ENCODE results near the gene HOXA10.

HOXA10 gene

DNA sequence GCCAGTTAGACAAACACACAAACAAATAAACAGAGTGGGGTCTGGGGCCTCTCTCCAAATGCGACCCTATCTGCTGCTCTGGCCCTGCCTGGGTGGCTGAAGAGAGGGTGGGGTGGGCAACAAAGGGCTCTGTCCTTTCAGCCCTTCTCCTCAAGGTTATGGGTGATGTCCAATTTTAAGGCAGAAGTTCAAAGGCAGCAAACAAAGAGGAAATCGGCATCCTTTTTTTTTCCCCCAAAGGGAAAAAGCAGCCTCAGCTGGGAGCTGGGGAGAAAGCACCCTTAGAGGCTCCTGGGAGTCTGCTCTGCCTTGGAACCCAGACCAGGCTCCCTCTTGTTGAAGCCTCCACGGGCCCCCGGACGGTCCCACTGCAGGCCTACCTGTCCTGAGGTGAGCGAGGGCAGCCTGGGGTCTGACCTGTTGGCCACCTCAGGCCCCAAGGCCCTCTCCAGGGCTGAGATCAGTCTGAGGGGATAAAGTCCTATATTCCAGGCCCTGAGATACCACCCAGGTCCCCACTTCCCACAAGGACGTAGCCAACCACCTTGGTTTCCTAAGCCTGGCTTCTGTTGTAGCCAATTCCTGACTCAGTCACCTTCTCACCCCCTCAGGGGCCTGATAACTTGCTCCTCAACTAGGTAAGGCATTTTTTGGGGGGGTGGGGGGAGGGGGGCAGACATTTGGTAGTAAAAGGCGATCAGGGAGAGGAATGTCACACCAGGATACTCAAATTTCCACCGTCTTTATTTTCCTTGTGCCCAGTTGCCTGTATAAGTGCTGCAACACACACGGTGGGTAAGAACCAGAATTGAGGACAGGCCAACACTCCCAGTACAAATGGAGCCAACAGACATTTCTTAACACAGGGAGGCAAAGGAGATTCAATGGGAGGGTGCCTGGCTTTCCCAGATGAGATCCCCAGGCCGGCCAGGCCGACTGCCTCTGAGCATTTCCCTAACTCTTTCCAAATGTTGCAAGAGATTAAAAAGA lies 6.6 kb upstream of the HOXA10 start:
- Histone ChIP-seq H3K4me3 (replicated peaks; ENCODE audit: insufficient read depth, low read length) (no peak overlapping the region), H3K27me3 (ENCODE audit: insufficient read depth, poor library complexity, severe bottlenecking) (peaks cover 42% of the 10 kb centered on the region), H3K27ac (replicated peaks) (no peak overlapping the region)
- no peak for DNase-seq (ENCODE audit: low read depth in 1 of 2, low spot score in 1 of 2)
- TF ChIP-seq, protein P1, sequence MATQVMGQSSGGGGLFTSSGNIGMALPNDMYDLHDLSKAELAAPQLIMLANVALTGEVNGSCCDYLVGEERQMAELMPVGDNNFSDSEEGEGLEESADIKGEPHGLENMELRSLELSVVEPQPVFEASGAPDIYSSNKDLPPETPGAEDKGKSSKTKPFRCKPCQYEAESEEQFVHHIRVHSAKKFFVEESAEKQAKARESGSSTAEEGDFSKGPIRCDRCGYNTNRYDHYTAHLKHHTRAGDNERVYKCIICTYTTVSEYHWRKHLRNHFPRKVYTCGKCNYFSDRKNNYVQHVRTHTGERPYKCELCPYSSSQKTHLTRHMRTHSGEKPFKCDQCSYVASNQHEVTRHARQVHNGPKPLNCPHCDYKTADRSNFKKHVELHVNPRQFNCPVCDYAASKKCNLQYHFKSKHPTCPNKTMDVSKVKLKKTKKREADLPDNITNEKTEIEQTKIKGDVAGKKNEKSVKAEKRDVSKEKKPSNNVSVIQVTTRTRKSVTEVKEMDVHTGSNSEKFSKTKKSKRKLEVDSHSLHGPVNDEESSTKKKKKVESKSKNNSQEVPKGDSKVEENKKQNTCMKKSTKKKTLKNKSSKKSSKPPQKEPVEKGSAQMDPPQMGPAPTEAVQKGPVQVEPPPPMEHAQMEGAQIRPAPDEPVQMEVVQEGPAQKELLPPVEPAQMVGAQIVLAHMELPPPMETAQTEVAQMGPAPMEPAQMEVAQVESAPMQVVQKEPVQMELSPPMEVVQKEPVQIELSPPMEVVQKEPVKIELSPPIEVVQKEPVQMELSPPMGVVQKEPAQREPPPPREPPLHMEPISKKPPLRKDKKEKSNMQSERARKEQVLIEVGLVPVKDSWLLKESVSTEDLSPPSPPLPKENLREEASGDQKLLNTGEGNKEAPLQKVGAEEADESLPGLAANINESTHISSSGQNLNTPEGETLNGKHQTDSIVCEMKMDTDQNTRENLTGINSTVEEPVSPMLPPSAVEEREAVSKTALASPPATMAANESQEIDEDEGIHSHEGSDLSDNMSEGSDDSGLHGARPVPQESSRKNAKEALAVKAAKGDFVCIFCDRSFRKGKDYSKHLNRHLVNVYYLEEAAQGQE (IDR thresholded peaks at IDR 0.05; ENCODE audit: insufficient replicate concordance, low read depth): no peak
- no peak for TF ChIP-seq SPI1 (IDR thresholded peaks at IDR 0.05; ENCODE audit: borderline replicate concordance, low read depth)
- TF ChIP-seq, protein P2, sequence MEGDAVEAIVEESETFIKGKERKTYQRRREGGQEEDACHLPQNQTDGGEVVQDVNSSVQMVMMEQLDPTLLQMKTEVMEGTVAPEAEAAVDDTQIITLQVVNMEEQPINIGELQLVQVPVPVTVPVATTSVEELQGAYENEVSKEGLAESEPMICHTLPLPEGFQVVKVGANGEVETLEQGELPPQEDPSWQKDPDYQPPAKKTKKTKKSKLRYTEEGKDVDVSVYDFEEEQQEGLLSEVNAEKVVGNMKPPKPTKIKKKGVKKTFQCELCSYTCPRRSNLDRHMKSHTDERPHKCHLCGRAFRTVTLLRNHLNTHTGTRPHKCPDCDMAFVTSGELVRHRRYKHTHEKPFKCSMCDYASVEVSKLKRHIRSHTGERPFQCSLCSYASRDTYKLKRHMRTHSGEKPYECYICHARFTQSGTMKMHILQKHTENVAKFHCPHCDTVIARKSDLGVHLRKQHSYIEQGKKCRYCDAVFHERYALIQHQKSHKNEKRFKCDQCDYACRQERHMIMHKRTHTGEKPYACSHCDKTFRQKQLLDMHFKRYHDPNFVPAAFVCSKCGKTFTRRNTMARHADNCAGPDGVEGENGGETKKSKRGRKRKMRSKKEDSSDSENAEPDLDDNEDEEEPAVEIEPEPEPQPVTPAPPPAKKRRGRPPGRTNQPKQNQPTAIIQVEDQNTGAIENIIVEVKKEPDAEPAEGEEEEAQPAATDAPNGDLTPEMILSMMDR (IDR thresholded peaks at IDR 0.05; ENCODE audit: insufficient read depth, low read length): no peak
- no peak for TF ChIP-seq POLR2AphosphoS5 (IDR thresholded peaks at IDR 0.05; ENCODE audit: low read depth)
- TF ChIP-seq GABPA (IDR thresholded peaks at IDR 0.05; ENCODE audit: low read depth): no peak

DNA sequence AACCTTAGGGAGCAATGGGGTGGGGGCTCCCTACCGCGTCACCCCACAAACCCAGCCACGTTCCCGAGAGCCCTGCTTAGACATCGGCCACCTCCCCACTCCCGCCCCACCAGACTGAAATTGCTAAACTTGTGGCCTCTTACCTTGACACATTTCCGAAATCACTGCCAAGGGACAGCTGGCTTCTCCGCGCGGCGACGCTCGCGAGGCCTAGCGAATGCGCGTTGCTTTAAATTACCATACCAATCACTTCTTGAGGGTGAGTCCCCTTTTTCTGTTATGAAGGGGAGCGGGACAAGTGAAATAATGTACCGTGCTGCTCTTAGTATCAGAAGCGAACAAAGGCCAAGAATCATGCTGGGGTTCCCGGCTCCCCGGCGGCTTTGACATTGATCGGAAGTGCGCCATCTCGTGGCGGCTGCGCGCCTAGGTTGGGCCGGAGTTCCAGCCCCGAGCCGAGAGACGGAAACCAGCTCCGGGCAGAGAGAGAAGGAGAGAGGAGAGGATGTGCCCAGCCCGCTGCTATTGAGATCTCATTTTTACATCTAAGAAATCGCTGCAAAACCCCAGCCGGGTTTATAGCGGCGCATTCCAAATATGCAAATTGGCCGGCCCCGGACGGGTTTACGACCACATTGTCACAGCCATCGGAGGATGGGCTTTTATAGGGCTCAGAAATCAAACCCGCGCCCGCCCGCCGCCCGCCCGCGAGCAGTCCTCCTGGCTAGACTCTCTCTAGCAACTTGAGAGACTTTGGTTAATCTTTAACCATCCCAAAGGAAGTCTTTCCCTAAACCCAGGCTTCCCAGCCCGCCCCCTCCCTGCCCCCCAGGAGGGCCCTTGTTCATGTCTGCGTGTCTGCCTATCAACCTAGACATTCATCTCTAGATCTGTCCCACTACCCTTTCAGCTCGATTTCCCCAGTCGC lies 5.6 kb upstream of the HOXA10 start:
- H3K4me3 ChIP-seq (replicated peaks; ENCODE audit: insufficient read depth, low read length): no peak overlapping the region

DNA sequence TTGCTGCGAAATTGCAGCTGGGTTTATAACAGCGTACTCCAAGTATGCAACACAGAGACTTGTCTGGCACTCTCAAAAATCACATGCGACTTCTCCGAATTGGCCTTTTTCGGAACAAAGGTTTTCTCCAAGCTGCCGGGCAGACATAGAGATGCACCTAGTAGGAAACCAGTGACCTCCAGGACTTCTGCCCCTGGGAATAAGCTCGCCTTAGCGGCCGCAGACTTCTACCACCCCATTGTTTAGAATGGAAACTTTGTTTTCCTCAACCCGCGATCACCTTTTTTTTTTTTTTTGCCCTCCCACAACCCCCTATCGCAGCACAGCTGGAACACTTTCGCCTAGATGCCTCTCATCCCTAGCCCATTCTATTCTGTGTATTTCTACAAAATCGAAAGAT lies 4.9 kb upstream of the HOXA10 start:
- Histone ChIP-seq H3K27me3 (ENCODE audit: insufficient read depth, poor library complexity, severe bottlenecking) (peaks cover 47% of the 10 kb centered on the region), H3K4me3 (replicated peaks; ENCODE audit: insufficient read depth, low read length) (no peak overlapping the region), H3K27ac (replicated peaks) (no peak overlapping the region)
- DNase-seq (ENCODE audit: low read depth in 1 of 2, low spot score in 1 of 2): no peak
- TF ChIP-seq, protein P2 (IDR thresholded peaks at IDR 0.05; ENCODE audit: insufficient read depth, low read length): no peak
- TF ChIP-seq, protein P1 (IDR thresholded peaks at IDR 0.05; ENCODE audit: insufficient replicate concordance, low read depth): no peak
- TF ChIP-seq GABPA (IDR thresholded peaks at IDR 0.05; ENCODE audit: low read depth) (no peak), POLR2AphosphoS5 (IDR thresholded peaks at IDR 0.05; ENCODE audit: low read depth) (no peak), SPI1 (IDR thresholded peaks at IDR 0.05; ENCODE audit: borderline replicate concordance, low read depth) (no peak)

More for the DNA sequence above, 5.6 kb upstream of the HOXA10 start:
- H3K27me3 ChIP-seq (ENCODE audit: insufficient read depth, poor library complexity, severe bottlenecking): peaks cover 42% of the 10 kb centered on the region
- peak in 1 of 2 experiments; percentile 53 for DNase-seq (ENCODE audit: low read depth in 1 of 2, low spot score in 1 of 2)
- H3K27ac ChIP-seq (replicated peaks): no peak overlapping the region
- TF ChIP-seq, protein P2 (IDR thresholded peaks at IDR 0.05; ENCODE audit: insufficient read depth, low read length): peak; percentile 68
- no peak for TF ChIP-seq SPI1 (IDR thresholded peaks at IDR 0.05; ENCODE audit: borderline replicate concordance, low read depth)
- TF ChIP-seq, protein P1 (IDR thresholded peaks at IDR 0.05; ENCODE audit: insufficient replicate concordance, low read depth): no peak
